ENCODE data around the gene NHSL1.

Gene NHSL1

DNA sequence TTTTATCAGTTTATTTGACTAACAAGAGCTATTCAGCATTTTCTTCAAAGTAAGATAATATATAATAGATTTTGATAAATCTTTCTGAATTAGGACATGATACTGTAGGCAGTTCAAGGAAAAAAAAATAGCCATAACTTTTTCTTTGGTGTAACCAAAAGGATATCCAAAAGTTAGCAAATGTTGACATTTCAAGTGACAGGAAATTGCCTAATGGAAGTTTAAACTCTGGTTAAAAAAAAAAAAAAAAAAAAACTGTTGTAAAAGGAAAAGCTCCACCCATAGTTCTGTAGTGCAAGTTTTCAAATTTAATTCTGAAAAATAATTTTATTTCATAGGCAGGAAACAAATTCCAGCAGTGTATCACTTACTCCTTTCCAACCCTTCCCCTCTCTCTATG, 76.4 kb downstream of the NHSL1 start:
- DNase-seq = no peak

DNA sequence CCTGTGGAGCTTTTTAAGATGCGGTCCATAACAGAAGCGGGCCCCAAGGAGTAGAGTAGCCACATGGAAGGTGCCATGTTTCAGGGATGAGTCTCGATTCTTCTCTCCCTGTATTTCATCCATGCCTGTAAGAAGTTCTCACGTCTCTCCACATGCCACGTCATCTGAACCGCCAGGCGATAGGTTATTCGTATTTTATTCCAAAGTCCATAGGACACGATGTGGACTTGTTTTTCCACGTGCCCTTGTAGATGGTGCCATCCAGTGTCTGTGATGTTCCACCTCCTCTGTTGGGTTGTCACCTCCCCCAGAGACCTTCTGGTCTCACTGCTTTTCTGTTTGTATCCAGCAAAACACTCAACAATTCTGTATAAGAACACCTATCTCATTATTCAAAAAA, 77.7 kb downstream of the NHSL1 start:
- DNase-seq = no peak

DNA sequence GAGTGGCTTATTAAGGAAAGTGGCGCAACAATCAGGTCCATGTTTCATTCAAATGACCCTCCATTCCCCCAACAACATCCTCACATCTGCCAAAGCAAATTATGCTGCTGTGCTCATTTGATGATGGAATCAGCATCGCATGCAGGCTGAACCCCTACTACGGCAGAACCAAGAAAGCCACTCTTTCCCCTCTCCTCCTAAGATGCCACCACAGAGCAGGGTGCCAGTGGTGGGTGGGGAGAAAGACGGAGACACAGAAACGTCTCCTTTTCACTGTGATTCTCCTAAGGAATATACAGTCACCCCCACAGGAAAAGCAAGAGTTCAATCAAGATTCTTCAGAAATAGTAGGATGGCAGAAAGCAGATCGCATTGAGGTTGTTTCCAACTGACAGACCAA, 78.2 kb downstream of the NHSL1 start:
- DNase-seq = no peak

DNA sequence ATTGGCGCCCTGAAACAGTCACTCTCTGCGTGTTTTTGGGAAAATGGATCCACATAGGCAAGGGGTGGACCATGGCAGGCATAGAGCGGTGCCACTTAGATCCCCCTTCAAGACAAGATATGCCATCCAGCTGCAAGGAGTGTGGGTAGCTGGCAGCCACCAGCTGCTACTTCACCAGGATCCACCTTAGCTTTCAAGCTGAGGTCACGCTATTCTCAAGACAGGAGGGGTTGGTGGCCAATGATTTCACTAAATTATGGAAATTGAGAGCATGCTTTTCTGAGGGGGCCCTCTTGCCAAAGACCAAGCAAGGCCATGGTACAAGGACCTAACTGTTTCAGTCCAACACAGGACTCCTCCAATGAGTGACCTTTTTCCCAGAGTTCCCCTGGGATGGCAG, 78.9 kb downstream of the NHSL1 start:
- no peak for DNase-seq

DNA sequence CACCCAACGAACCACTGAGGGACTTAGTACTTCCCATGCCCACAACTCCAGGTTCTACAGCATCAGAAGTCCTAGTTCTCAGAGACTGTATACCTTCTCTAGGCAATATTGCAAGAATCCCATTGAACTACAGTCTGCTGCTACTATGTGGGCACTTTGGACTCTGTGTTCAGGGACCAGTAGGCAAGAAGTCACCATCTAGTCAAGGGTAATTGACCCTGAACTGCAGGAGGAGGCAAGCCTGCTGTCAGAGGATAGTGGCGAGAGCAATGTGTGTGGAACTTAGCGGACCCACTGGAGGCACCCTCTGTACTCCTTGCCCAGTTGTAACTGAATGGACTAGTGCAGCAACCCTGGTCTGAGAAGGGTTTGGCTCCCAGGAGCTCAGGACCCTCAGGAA, 79.5 kb downstream of the NHSL1 start:
- DNase-seq = no peak

DNA sequence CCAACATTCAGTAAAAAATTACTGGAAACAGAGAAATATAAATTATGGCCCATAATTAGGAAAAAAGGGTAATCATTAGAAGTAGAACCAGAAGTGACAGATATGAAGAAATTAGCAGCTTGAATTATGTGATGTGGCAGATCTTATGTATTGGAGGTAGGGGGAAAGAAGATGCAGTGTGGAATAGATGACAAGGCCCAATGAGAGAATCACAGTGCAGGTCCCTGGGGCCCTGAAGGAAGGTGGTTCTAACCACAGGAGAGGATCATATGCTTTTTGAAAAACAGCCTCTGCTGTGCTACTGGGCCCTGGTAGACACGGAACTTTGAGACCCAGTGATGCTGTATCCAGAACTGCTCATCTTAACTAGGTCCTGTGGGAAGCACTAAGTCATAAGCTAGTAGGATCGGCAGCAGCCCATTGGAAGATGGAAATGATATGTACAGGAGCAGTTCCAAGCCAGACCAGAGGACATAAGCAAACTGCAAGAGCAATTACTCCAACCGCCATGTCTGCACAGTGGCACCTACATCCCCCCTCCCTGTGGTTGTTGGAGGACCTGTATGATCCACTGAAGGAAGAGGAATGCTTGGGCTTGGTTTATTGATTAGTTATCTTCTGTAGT, 81.1 kb downstream of the NHSL1 start:
- no peak for DNase-seq

DNA sequence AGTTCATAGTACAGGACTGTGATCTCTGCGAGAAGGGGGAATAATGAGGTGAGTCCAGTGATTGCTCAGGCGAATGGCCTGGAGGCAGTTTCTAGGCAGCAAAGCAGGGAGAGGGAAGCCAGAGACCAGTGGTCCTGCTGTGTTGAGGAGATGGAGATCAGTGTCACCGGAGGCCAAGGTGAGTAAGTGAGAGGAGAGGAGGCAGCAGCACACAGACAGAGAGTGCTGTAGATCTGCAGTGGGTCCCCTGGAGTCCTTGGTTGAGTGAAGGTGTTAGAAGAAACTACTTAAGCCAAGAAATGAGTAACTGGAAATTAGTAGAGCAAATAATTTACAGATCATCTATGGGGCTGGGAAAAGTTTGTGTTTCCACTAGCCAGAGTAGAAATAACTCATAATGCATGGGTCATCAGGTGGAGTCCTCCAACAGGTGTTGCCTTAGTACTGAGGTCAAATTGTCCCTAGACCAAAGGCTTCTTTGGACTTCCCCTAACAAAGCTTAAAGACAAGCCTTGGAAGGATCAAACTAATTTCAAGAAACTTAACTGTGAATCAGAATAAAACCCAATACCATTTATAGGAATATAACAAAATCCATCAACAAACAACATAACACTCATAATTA, 81.7 kb downstream of the NHSL1 start:
- DNase-seq = no peak

DNA sequence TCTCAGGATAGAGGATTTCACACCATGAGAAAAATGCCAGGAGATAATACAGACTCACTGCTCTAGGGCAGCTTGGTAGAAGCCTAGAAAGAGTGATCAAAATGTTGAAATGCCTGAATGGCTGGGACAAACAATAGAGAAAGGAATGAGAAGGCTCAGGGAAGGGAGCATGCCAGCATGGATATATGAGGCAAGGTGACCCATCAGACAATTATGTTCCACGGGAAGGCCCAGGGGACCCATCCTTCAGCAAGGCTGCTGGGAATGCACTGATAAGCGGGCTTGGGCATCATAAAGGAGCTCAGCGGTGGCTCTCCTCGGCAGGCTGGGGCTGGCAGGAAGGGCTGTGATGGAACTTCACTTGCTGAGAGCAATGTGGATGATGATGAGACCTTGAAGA, 83.1 kb downstream of the NHSL1 start:
- no peak for DNase-seq

DNA sequence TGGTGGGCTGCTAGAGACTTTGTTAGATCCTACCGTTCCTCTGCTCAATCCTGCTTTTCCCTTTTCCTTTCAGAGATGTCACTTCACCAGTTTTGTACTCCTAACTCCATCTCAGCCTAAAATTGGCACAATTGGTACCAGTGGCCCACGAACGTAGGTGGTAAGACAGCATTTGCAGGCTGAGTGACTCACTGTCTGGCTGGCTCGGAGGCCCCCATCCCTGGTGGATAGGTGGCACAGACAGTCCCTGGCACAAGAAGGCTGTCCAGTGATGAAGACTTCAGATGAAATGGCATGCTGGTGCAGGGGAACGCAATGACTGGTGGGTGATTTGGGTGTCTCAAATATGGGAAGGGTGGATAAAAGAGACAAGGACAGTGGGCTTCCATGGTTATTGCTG, 84.2 kb downstream of the NHSL1 start:
- no peak for DNase-seq

DNA sequence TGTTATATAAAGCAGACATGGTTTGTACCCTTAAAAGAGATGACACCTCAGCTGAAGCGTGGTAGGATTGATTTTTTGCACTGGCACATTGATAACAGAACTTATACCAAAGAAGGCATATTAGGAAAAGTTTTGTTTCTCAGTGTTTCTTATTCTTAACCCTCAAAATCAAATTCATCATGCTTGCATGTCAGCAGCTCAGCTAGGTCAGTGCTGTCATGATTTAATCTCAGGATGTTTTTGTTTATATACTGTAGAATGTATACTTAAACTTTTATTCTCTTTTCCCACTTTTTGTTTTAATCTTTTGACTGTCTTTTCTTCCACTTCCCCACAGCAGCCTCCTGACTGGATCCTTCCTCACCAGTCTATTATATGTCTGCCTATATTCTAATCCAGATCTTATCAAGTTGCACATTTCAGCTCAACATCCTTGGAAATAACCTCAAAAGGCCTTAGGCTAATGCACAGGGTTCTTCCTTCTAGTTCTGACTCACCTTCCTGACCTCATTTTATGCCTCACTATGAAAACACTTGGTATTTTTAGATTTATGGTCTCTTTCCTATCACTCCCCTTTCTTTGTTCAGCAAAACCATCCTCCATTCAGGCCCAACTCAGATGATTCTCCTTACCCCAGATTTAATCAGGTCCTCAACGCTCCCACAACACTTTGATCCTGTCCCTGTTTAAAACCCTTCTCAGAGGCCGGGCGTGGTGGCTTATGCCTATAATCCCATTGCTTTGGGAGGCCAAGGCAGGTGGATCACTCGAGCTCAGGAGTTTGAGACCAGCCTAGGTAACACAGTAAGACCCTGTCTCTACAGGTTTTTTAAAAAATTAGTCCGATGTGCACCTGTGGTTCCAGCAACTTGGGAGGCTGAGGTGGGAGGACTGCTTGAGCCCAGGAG, 88.1 kb downstream of the NHSL1 start:
- no peak for DNase-seq

DNA sequence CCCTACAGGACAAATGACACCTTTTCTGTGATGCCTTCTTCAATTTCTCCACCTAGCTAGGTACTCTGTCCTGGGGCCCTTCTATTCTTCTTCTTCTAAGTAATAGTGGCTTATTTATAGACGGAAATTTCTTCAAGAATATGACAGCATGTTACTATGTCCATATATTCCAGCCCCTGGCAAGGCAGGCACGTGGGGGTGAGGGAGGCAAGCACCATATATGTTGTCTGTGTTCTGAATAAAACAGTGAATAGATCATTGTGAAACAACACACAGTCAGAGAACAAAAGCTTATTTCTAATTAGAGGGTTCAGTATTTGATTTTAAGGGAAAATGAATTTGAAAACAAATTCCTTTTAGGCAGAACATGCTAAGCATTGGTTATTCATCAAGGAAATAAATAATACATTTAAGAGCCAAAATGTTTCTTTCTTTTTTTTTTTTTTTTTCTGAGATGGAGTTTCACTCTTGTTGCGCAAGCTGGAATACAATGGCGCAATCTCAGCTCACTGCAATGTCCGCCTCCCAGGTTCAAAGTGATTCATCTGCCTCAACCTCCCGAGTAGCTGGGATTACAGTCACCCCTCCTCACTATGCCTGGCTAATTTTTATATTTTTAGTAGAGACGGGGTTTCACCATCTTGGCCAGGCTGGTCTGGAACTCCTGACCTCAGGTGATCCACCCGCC, 89.1 kb downstream of the NHSL1 start:
- DNase-seq = no peak

DNA sequence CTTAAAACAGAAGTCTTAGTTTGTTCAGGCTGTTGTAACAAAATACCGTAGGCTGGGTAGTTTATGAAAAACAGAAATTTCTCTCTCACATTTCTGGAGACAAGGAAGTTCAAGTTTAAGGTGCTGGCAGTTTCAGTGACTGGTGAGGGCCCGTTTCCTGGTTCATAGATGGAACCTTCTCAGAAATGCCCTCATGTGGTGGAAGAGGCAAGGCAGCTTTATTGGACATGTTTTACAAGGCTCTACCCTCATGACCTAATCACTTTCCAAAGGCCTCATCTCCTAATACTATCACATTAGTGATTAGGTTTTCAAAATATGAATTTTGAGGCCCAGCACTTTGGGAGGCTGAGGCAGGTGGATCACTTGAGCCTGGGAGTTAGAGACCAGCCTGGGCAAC, 92.9 kb downstream of the NHSL1 start:
- DNase-seq = no peak

DNA sequence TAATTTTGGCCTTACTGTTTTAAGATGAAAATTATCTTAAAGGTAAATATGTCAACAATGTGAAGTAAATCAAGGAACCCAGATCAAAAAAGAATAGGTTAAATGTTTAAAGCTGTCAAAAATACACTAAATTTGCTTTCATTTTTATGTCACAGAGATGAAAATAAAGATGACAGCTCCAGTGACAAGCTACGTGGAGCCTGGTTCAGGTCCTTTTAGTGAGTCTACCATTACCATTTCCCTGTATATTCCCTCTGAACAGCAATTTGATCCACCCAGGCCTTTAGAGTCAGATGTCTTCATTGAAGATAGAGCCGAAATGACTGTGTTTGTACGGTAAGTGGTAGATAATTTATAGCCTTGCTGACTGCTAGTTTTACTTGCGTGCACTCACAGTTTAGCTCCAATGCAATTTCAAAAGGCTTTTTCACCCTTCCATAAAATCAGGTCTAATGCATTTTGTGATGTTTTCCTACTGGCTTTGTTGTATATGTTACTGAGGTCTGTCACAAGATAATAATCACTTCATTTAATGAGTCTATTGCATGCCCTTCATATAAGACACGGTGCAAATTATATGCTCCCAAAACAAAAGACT, 93.4 kb downstream of the NHSL1 start:
- no peak for DNase-seq

DNA sequence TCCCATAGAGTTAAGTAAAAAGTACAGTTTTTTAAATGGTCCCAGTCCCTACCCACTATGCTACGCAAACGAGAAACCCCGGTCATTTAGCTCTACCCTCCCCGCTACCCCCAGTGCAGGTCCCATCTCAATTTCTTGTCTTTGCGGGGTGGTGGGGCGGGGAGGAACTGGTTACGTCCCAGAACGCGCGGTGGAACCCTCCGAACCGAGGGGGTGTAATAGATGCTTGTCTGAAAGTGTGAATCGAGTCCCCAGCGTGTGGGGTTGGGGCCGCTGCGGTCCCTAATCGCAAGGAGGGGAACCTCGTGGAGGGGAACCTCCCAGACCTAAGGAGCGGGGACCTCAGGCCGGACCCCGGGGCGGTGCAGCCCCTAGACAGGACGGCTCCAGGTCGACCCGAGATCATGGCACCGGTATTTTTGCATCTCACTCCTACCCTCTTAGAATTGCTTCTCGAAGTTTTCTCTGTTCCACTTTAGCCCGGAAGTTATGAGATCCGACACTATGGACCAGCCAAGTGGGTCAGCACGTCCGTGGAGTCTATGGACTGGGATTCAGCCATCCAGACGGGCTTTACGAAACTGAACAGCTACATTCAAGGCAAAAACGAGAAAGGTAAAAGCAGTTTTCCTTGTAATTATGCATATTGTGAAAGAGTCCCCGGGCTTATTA, 94.5 kb downstream of the NHSL1 start:
- no peak for DNase-seq

DNA sequence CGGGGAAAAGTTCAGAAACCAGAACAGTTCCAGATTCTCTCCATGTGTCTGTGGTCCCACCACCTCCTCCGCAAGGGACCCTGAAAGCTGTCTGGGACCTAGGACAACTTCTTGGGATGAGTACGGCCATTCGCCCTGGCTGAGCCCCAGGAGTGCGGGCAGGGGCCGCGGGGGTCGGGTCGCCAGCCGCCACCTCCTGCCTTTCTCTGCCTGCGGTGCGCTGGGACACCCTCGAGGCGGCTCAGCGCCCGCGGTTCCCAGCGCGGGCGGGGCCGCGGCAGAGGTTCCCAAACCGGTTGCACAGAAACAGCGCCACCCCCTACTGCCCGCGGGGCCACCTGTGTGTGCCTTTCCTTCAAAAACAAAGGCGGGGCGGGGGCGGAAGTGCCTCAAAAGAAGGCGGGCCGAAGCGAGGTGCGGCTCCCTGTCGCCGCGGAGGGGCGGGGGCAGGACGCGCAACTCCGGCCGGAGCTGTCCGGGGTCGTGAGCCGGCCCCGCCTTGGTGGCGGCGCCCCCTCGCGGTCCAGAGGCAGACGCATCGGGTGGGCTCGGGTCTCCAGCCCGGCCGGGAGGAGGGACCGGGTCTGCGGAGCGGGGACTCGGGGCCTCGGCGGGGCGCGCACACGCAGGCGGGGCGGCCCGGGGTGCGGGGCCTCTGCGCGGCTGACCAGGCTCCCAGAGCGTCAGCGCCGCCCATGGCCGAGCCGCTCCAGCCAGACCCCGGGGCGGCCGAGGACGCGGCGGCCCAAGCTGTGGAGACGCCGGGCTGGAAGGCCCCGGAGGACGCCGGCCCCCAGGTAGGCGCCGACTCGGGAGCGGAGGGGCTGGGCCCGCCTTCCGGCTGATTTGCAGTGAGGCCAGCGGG, 95.3 kb downstream of the NHSL1 start, which contains the start of gene HEBP2:
TSS of gene HEBP2 (plus strand) at position 423 of the 865 bp plus-strand sequence. CDS start at position 696, 273 bp downstream.
- DNase-seq = peak in 1 of 2 experiments; percentile 56

DNA sequence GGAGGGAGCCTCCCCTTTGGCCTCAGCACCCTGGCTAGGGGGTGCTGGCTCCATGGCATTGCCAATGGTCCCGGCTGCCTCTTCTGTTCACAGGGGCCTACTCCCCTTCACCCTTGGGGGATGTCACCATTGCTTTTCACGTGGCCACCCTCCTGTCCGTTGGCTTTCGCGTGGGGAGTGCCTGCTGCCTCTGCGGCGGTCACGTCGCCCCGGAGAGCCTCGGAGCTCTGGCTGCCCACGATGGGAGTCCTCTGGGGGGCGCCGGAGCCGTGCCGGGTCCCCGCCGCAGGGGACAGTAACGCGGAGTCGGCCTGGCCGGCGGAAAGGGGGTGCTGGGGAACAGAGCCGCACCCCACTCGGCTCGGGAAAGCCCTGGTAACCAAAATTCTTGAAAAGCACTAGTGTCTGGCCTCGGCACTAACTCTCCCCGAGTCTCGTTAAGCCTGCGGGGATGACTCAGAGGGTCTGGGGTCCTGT, 95.9 kb downstream of the NHSL1 start:
- DNase-seq = no peak

DNA sequence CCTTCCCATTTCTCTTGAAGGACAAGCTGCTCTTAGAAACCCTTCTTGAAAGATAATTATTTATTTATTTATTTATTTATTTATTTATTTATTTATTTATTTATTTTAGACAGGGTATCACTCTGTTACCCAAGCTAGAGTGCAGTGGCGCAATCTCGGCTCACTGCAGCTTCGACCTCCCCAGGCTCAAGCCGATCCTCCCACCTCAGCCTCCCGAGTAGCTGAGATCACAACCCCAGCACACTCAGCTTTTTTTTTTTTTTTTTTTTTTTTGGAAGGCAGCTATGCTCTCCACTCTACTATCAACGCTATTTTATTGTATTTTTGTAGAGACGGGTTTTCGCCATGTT, 96.5 kb downstream of the NHSL1 start:
- DNase-seq = no peak

DNA sequence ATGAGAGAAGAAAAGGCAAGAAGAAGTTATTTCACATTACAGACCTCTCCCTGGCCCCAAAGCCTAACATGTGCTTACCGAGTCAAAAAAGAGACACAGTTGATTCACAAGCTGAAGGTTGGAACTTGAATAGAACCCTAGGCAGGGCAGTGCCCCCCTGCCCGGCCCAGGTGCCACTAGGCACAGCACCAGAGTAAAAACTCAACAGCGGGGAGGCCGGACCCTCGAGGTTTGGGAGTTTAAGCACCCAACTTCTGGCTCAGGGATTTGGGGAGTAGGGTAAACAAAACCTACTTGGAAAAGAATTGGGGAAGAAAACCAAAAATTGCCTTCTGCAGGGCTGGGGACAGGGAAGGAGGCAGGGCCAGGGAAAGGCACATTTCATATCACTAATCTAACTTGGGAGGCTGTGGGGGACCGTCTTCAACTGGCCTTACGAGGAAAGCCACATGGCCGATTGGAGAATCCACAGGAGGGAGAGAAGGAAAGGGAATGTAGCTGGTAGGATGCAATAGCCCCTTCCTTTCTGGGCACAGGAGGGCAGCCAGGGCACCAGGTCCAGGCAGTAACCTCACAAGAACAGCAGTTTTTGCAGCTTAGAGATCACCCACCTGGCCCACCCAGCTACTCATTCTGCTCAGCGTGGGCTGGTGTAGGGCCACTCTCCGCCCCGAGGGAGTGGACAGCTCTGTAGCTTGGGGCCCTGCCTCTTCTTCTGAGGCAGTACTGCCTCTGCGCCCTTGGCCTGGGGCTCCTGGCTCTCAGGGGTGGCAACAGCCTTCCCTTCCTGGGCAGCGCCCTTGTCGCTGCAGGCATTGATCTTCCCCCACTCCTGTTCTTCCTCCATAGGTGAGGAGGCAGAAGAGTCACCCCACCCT, 97.1 kb downstream of the NHSL1 start:
- no peak for DNase-seq

DNA sequence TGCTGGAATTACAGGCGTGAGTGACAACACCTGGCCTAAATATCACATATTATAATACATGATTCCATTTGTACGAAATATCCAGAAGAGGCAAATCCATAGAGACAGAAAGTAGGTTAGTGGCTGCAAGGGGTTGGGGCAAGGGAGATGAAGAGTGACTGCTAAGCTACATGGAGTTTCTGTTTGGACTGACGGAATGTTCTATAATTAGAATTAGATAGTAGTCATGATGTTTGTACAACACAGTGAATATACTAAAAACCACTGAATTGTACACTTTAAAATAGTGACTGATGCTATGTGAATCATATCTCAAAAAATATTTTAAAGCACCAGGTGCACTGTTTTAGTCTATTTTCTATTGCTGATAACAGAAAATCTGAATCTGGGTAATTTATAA, 99.0 kb downstream of the NHSL1 start:
- no peak for DNase-seq

All from cerebellar nuclear complex (tissue), 1 donor.